HUES6 (cell line): ENCODE results near the gene SLC1A1.
"Not testable (repeated sequence)": the region's sequence is repeated elsewhere in the genome, so short reads cannot be mapped to it uniquely, and the experiment has no call there.

Source experiments
- H3K27ac ChIP-seq: 2 replicates; pipeline ENCODE4 v1.7.0; 2013; ENCODE audit warnings: low read depth, mild to moderate bottlenecking, low read length, inconsistent platforms
- H3K27me3 ChIP-seq: 2 replicates; pipeline ENCODE4 v1.6.1; 2013; ENCODE audit warnings: low read length; ENCODE audit not compliant: control insufficient read depth, insufficient read depth
- H3K36me3 ChIP-seq: 2 replicates; pipeline ENCODE4 v1.6.1; 2013; ENCODE audit warnings: low read length; ENCODE audit not compliant: control insufficient read depth, insufficient read depth
- H3K4me1 ChIP-seq: 2 replicates; pipeline ENCODE4 v1.6.1; 2013; ENCODE audit warnings: low read length; ENCODE audit not compliant: control insufficient read depth, insufficient read depth
- H3K4me3 ChIP-seq: 2 replicates; pipeline ENCODE4 v1.5.1; 2013; ENCODE audit warnings: low read depth, low read length
- H3K9ac ChIP-seq: one replicate; pipeline ENCODE4 v1.6.1; 2013; ENCODE audit warnings: mild to moderate bottlenecking, low read length
- H3K9me3 ChIP-seq: 2 replicates; pipeline ENCODE4 v1.6.1; 2013; ENCODE audit warnings: low read depth, low read length; ENCODE audit not compliant: control insufficient read depth, insufficient read depth

SLC1A1 gene

GRCh38 chr9:4515958-4516375 lies 25.7 kb downstream of the SLC1A1 start:
- no peak overlapping the region for H3K27ac ChIP-seq
- H3K36me3 ChIP-seq, result no peaks in the 10 kb centered on the region

GRCh38 chr9:4517274-4517673 lies 27.0 kb downstream of the SLC1A1 start:
- Histone ChIP-seq H3K27ac (no peak overlapping the region), H3K4me1 (peaks cover 22% of the 10 kb centered on the region), H3K27me3 (peaks cover 3% of the 10 kb centered on the region; the same call in 1 of the 2 replicates), H3K36me3 (no peaks in the 10 kb centered on the region), H3K4me3 (no peak overlapping the region), H3K9me3 (no peaks in the 10 kb centered on the region), H3K9ac (no peak overlapping the region)

More at GRCh38 chr9:4515958-4516375, 25.7 kb downstream of the SLC1A1 start:
- Histone ChIP-seq H3K4me3 (no peak overlapping the region), H3K27me3 (peaks cover 3% of the 10 kb centered on the region; the same call in 1 of the 2 replicates), H3K4me1 (peaks cover 22% of the 10 kb centered on the region), H3K9me3 (peaks cover 2% of the 10 kb centered on the region; the same call in 1 of the 2 replicates), H3K9ac (no peak overlapping the region)

GRCh38 chr9:4519604-4520003 lies 29.3 kb downstream of the SLC1A1 start:
- H3K4me1 ChIP-seq, result peaks cover 12% of the 10 kb centered on the region
- no peaks in the 10 kb centered on the region for H3K9me3 ChIP-seq
- no peak overlapping the region for H3K4me3 ChIP-seq
- H3K27ac ChIP-seq, result no peak overlapping the region
- H3K36me3 ChIP-seq, result no peaks in the 10 kb centered on the region
- H3K9ac ChIP-seq, result no peak overlapping the region
- H3K27me3 ChIP-seq, result peaks cover 3% of the 10 kb centered on the region; the same call in 1 of the 2 replicates

- no peaks in the 10 kb centered on the region for H3K36me3 ChIP-seq
- no peak overlapping the region for H3K4me3 ChIP-seq
- H3K27ac ChIP-seq, result no peak overlapping the region
- H3K27me3 ChIP-seq, result peaks cover 3% of the 10 kb centered on the region; the same call in 1 of the 2 replicates
- H3K4me1 ChIP-seq, result peaks cover 8% of the 10 kb centered on the region
- no peaks in the 10 kb centered on the region for H3K9me3 ChIP-seq
- no peak overlapping the region for H3K9ac ChIP-seq
Measured at GRCh38 chr9:4520055-4520454, 29.8 kb downstream of the SLC1A1 start.

GRCh38 chr9:4530375-4530774 lies 40.1 kb downstream of the SLC1A1 start:
- H3K4me1 ChIP-seq, result peaks cover 8% of the 10 kb centered on the region; the same call in 1 of the 2 replicates
- H3K27ac ChIP-seq, result no peak overlapping the region
- no peak overlapping the region for H3K4me3 ChIP-seq
- H3K9ac ChIP-seq, result no peak overlapping the region
- H3K27me3 ChIP-seq, result no peaks in the 10 kb centered on the region
- no peaks in the 10 kb centered on the region for H3K36me3 ChIP-seq
- no peaks in the 10 kb centered on the region for H3K9me3 ChIP-seq

- H3K36me3 ChIP-seq, H3K27ac ChIP-seq, H3K4me1 ChIP-seq, H3K27me3 ChIP-seq, H3K9ac ChIP-seq, H3K9me3 ChIP-seq, H3K4me3 ChIP-seq: not testable (repeated sequence)
Measured at GRCh38 chr9:4530831-4531230, 40.6 kb downstream of the SLC1A1 start.

- H3K9me3 ChIP-seq, H3K4me1 ChIP-seq, H3K9ac ChIP-seq, H3K36me3 ChIP-seq, H3K27me3 ChIP-seq, H3K4me3 ChIP-seq, H3K27ac ChIP-seq: not testable (repeated sequence)
Measured at GRCh38 chr9:4531355-4531754, 41.1 kb downstream of the SLC1A1 start.

- not testable (repeated sequence) for H3K9me3 ChIP-seq, H3K27ac ChIP-seq, H3K4me1 ChIP-seq, H3K4me3 ChIP-seq, H3K27me3 ChIP-seq, H3K36me3 ChIP-seq, H3K9ac ChIP-seq
Measured at GRCh38 chr9:4533881-4534280, 43.6 kb downstream of the SLC1A1 start.

- not testable (repeated sequence) for H3K9me3 ChIP-seq, H3K4me1 ChIP-seq, H3K27me3 ChIP-seq, H3K4me3 ChIP-seq, H3K27ac ChIP-seq, H3K9ac ChIP-seq, H3K36me3 ChIP-seq
Measured at GRCh38 chr9:4536196-4536595, 45.9 kb downstream of the SLC1A1 start.

- Histone ChIP-seq H3K27ac (no peak overlapping the region), H3K4me3 (no peak overlapping the region), H3K4me1 (peaks cover 21% of the 10 kb centered on the region), H3K36me3 (no peaks in the 10 kb centered on the region), H3K9ac (no peak overlapping the region), H3K9me3 (0 out of 2 replicates have a peak, but pooled peaks cover 6% of the 10 kb centered on the region), H3K27me3 (no peaks in the 10 kb centered on the region)
Measured at GRCh38 chr9:4537581-4537980, 47.3 kb downstream of the SLC1A1 start.

- no peaks in the 10 kb centered on the region for H3K27me3 ChIP-seq
- H3K9ac ChIP-seq, result no peak overlapping the region
- H3K9me3 ChIP-seq, result 0 out of 2 replicates have a peak, but pooled peaks cover 6% of the 10 kb centered on the region
- H3K4me1 ChIP-seq, result peaks cover 25% of the 10 kb centered on the region
- no peaks in the 10 kb centered on the region for H3K36me3 ChIP-seq
- H3K4me3 ChIP-seq, result no peak overlapping the region
- no peak overlapping the region for H3K27ac ChIP-seq
Measured at GRCh38 chr9:4538107-4538506, 47.8 kb downstream of the SLC1A1 start.

GRCh38 chr9:4538621-4539020 lies 48.4 kb downstream of the SLC1A1 start:
- Histone ChIP-seq H3K27ac (no peak overlapping the region), H3K4me3 (no peak overlapping the region), H3K36me3 (no peaks in the 10 kb centered on the region)

More at GRCh38 chr9:4538621-4539020, 48.4 kb downstream of the SLC1A1 start:
- Histone ChIP-seq H3K9me3 (0 out of 2 replicates have a peak, but pooled peaks cover 6% of the 10 kb centered on the region), H3K9ac (no peak overlapping the region), H3K4me1 (peaks cover 25% of the 10 kb centered on the region), H3K27me3 (no peaks in the 10 kb centered on the region)
